Fibroblast of lung (primary cell): ENCODE results near the gene AKR1C3.

Experiments
- CTCF ChIP-seq, 2 donors: IDR thresholded peaks in 1 of 2; conservative IDR thresholded peaks in 1 of 2; 1 replicate in 1 of 2; 2 replicates in 1 of 2; pipeline ENCODE4 v1.5.1; 2011 to 2012; ENCODE audit warnings: low read length in 2 of 2, control low read depth in 1 of 2, inconsistent platforms in 1 of 2, low read depth in 1 of 2, mild to moderate bottlenecking in 1 of 2
- EZH2 ChIP-seq: IDR thresholded peaks from 2 replicates; pipeline ENCODE4 v1.5.1; 2012; ENCODE audit warnings: low read length, control low read depth, mild to moderate bottlenecking; ENCODE audit errors: missing control alignments

DNA sequence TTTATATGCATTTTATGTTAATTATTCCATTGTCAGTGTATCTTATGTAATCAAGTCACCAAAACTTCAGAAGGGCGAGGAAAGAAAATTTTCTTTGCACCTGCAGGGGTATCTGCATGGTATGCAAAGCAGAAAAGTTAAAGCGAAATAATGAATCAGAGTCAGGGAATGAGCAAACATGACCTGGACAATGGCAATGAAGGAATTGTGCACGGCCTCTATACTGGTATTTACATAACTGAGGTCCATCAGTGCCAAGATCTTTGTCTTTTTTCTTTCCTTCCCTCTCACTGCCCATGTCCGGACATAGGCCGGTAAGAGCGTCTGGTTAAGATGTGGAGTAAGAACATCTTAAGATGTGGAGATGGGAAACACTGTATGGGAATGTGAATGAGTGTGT, 14.4 kb upstream of the AKR1C3 start:
- TF ChIP-seq CTCF (conservative IDR thresholded peaks at IDR 0.05 in 1 of 2, IDR thresholded peaks at IDR 0.05 in 1 of 2; ENCODE audit: low read depth in 1 of 2, low read length in 2 of 2) (no peak), EZH2 (no peak)
